Fibroblast of pulmonary artery (primary cell): ENCODE results near the gene CIITA.

Source experiments
- DNase-seq: peaks from one replicate; pipeline ENCODE4 v3.0.0-alpha.2; 2010; ENCODE audit warnings: low read depth
- H3K4me3 ChIP-seq: replicated peaks from 2 replicates; pipeline ENCODE4 v1.5.1; 2011; ENCODE audit warnings: low read depth, mild to moderate bottlenecking, control low read depth, low read length, moderate library complexity
- TF ChIP-seq, protein P1 (sequence below): IDR thresholded peaks from 2 replicates; pipeline ENCODE4 v1.5.1; 2011; ENCODE audit warnings: mild to moderate bottlenecking, control low read depth, low read length, inconsistent platforms; ENCODE audit errors: missing control alignments

CIITA gene

DNA sequence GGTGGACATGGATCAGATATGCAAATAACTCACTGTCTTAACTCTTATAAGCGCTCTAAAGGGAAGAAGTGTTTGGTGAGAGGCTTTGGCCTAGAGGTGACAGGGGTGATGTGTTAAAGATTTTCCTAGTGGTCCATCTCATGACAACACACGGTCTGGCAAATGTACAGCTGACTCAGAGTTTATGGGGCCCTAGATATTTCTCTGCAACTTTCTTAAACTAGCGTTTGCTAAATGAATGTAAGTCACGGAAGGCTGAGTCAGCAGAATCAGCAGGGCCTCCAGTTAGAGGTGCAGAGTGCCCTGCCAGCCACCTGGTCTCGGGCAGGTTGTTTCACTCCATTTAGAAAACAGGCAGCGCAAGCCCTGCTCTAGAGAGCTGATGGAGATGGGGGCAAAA lies 107.5 kb downstream of the CIITA start:
- peak; percentile 44 for DNase-seq
- no peak overlapping the region for H3K4me3 ChIP-seq
- TF ChIP-seq, protein P1, sequence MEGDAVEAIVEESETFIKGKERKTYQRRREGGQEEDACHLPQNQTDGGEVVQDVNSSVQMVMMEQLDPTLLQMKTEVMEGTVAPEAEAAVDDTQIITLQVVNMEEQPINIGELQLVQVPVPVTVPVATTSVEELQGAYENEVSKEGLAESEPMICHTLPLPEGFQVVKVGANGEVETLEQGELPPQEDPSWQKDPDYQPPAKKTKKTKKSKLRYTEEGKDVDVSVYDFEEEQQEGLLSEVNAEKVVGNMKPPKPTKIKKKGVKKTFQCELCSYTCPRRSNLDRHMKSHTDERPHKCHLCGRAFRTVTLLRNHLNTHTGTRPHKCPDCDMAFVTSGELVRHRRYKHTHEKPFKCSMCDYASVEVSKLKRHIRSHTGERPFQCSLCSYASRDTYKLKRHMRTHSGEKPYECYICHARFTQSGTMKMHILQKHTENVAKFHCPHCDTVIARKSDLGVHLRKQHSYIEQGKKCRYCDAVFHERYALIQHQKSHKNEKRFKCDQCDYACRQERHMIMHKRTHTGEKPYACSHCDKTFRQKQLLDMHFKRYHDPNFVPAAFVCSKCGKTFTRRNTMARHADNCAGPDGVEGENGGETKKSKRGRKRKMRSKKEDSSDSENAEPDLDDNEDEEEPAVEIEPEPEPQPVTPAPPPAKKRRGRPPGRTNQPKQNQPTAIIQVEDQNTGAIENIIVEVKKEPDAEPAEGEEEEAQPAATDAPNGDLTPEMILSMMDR: no peak
